NB4 (cell line): ENCODE measurements around the gene PIGW.

ENCODE experiments used
- TF ChIP-seq, protein P1 (sequence below): IDR thresholded peaks from one replicate; pipeline ENCODE4 v1.5.1; 2012; ENCODE audit warnings: low read depth, low read length
- TF ChIP-seq, protein P2 (sequence below): IDR thresholded peaks from 2 replicates; pipeline ENCODE4 v1.6.1; 2011; ENCODE audit warnings: low read depth, low read length

DNA sequence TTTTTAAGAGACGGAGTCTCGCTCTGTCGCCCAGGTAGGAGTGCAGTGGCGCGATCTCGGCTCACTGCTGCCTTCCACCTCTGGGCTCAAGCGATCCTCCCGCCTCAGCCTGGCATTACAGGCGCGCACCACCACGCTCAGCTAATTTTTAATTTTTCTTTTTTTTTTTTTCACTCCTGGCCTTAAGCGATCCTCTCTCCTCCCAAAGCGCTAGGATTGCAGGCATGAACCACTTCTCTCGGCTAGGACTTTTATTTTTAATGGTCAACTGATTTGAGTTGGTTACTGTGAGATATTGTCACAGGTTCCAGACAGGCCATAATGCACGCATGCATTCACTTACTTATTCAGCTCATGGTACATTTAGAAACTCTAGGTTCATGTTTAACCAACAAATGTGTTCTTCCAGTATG lies 888 bp downstream of the PIGW start:
- TF ChIP-seq, protein P1, sequence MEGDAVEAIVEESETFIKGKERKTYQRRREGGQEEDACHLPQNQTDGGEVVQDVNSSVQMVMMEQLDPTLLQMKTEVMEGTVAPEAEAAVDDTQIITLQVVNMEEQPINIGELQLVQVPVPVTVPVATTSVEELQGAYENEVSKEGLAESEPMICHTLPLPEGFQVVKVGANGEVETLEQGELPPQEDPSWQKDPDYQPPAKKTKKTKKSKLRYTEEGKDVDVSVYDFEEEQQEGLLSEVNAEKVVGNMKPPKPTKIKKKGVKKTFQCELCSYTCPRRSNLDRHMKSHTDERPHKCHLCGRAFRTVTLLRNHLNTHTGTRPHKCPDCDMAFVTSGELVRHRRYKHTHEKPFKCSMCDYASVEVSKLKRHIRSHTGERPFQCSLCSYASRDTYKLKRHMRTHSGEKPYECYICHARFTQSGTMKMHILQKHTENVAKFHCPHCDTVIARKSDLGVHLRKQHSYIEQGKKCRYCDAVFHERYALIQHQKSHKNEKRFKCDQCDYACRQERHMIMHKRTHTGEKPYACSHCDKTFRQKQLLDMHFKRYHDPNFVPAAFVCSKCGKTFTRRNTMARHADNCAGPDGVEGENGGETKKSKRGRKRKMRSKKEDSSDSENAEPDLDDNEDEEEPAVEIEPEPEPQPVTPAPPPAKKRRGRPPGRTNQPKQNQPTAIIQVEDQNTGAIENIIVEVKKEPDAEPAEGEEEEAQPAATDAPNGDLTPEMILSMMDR, result no peak
- TF ChIP-seq, protein P2, sequence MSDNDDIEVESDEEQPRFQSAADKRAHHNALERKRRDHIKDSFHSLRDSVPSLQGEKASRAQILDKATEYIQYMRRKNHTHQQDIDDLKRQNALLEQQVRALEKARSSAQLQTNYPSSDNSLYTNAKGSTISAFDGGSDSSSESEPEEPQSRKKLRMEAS, result no peak
